Neural progenitor cell (in vitro differentiated cells): ENCODE data around the gene HEPH.

Source experiments
- CTCF ChIP-seq: fragments of 200-600 bp; sonication (generic); IDR thresholded peaks from 2 replicates; pipeline ENCODE4 v1.5.1; 2017; ENCODE audit warnings: antibody characterized with exemption, mild to moderate bottlenecking
- EZH2 ChIP-seq: fragments of 200-600 bp; sonication (generic); IDR thresholded peaks from 2 replicates; pipeline ENCODE4 v1.6.1; 2017; ENCODE audit warnings: antibody characterized with exemption, mild to moderate bottlenecking, moderate library complexity
- EZH2phosphoT487 ChIP-seq: fragments of 200-600 bp; sonication (generic); IDR thresholded peaks from 2 replicates; pipeline ENCODE4 v1.6.1; 2017; ENCODE audit warnings: antibody characterized with exemption

- TF ChIP-seq CTCF = no peak
- no peak for TF ChIP-seq EZH2
- TF ChIP-seq EZH2phosphoT487 = no peak
Measured at GRCh38 chrX:66150163-66150562, 13.9 kb upstream of the HEPH start.
